ENCODE results near the gene RXFP1. TPM values are rescaled to one million over a fixed set of nuclear protein-coding genes. Genes with fewer than 3 reads are reported as not detected.

RXFP1 gene
- polyA plus RNA-seq, 1 donor from 2014 or later, result 0.12 TPM

DNA sequence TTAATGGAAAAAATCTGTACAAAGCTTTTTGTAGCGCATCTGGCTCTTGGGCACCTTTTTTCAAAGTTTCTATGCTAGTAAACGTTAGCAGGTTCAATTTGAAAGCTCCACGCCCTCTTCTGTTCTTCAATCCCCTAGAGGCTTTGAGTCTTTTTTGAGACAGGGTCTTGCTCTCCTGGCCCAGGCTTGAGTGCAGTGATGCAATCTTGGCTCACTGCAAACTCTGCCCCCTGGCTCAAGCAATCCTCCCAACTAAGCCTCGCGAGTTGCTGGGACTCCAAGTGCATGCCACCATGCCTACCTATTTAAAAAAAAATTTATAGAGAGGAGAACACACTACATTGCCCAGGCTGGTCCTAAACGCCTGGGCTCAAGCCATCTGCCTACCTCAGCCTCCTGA, 9.2 kb downstream of the RXFP1 start:
- H3K79me2 ChIP-seq (replicated peaks; ENCODE audit: insufficient read depth, low read length), result no peaks in the 10 kb centered on the region
- no peaks in the 10 kb centered on the region for H3K27me3 ChIP-seq (ENCODE audit: insufficient read depth, low read depth, low read length)
- TF ChIP-seq EZH2 (IDR thresholded peaks at IDR 0.05; ENCODE audit: borderline replicate concordance, insufficient read depth, low read length, poor library complexity, severe bottlenecking), result no peak
- no peak for TF ChIP-seq POLR2AphosphoS5 (IDR thresholded peaks at IDR 0.05)
- no peak for TF ChIP-seq RAD21 (conservative IDR thresholded peaks at IDR 0.05)
- TF ChIP-seq SMC3 (conservative IDR thresholded peaks at IDR 0.05; ENCODE audit: poor library complexity), result no peak
- no peak for TF ChIP-seq MXI1 (conservative IDR thresholded peaks at IDR 0.05; ENCODE audit: poor library complexity, severe bottlenecking)
- TF ChIP-seq, protein P1, sequence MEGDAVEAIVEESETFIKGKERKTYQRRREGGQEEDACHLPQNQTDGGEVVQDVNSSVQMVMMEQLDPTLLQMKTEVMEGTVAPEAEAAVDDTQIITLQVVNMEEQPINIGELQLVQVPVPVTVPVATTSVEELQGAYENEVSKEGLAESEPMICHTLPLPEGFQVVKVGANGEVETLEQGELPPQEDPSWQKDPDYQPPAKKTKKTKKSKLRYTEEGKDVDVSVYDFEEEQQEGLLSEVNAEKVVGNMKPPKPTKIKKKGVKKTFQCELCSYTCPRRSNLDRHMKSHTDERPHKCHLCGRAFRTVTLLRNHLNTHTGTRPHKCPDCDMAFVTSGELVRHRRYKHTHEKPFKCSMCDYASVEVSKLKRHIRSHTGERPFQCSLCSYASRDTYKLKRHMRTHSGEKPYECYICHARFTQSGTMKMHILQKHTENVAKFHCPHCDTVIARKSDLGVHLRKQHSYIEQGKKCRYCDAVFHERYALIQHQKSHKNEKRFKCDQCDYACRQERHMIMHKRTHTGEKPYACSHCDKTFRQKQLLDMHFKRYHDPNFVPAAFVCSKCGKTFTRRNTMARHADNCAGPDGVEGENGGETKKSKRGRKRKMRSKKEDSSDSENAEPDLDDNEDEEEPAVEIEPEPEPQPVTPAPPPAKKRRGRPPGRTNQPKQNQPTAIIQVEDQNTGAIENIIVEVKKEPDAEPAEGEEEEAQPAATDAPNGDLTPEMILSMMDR (IDR thresholded peaks at IDR 0.05; ENCODE audit: poor library complexity, severe bottlenecking), result no peak
- TF ChIP-seq EP300 (conservative IDR thresholded peaks at IDR 0.05; ENCODE audit: poor library complexity, severe bottlenecking), result no peak
- TF ChIP-seq REST (IDR thresholded peaks at IDR 0.05; ENCODE audit: borderline replicate concordance), result no peak
- no peak for TF ChIP-seq TAF1 (IDR thresholded peaks at IDR 0.05; ENCODE audit: low read depth)
- no peak overlapping the region for H2AFZ ChIP-seq (ENCODE audit: low read depth, low read length)
- H4K20me1 ChIP-seq (ENCODE audit: insufficient read depth), result no peaks in the 10 kb centered on the region
- no peaks in the 10 kb centered on the region for H3K9me2 ChIP-seq (ENCODE audit: insufficient read depth, low read length)
- no peaks in the 10 kb centered on the region for H3F3A ChIP-seq (ENCODE audit: insufficient read depth, low read length, poor library complexity, severe bottlenecking)
- H3K9ac ChIP-seq (ENCODE audit: low read length), result no peak overlapping the region
- no peaks in the 10 kb centered on the region for H3K36me3 ChIP-seq (ENCODE audit: insufficient read depth, low read length)
- no peak overlapping the region for H3K4me3 ChIP-seq (ENCODE audit: low read length)
- H3K4me2 ChIP-seq (ENCODE audit: low read length), result no peak overlapping the region
- H3K27ac ChIP-seq (ENCODE audit: low read length), result no peak overlapping the region
- no peaks in the 10 kb centered on the region for H3K9me3 ChIP-seq (ENCODE audit: low read length)

DNA sequence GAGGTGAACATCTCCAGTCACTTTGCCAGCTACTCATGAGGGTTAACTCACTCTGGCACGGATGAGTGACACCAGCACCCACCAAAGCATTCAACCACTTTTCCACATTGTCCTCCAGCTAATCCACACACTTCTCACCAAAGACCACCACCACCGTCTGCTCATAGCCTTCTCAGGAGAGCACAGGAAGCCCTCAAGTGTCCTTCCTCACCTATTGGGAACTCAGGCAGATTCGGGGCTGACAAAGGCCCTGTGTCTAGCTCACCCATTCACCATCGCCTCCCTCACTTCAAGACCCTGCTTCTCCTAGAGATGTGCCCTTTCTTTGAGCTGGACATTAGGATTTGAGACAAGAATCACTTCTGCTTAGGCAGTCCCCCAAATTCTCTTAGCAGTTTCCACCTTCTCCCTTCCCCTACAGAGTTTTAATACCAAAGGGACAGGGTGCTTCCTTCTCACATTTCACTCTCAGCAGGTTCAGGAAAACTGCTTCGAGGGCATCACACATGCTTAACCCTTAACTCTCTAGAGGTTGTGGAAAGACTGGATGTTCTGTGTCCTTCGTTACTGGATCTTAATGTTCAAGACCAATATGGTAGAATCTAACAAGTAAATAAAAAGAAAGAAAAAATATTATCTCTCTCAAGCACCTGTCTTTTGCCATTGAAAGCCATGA, 11.0 kb downstream of the RXFP1 start:
- Histone ChIP-seq H3K36me3 (ENCODE audit: insufficient read depth, low read length) (no peaks in the 10 kb centered on the region), H3K9me3 (ENCODE audit: low read length) (no peaks in the 10 kb centered on the region), H3K9ac (ENCODE audit: low read length) (no peak overlapping the region), H4K20me1 (ENCODE audit: insufficient read depth) (no peaks in the 10 kb centered on the region), H3K4me2 (ENCODE audit: low read length) (no peak overlapping the region), H3K9me2 (ENCODE audit: insufficient read depth, low read length) (no peaks in the 10 kb centered on the region), H3F3A (ENCODE audit: insufficient read depth, low read length, poor library complexity, severe bottlenecking) (no peaks in the 10 kb centered on the region), H3K79me2 (replicated peaks; ENCODE audit: insufficient read depth, low read length) (no peaks in the 10 kb centered on the region), H3K27me3 (ENCODE audit: insufficient read depth, low read depth, low read length) (no peaks in the 10 kb centered on the region), H3K4me3 (ENCODE audit: low read length) (no peak overlapping the region), H2AFZ (ENCODE audit: low read depth, low read length) (no peak overlapping the region), H3K27ac (ENCODE audit: low read length) (no peak overlapping the region)
- TF ChIP-seq TAF1 (IDR thresholded peaks at IDR 0.05; ENCODE audit: low read depth) (no peak), POLR2AphosphoS5 (IDR thresholded peaks at IDR 0.05) (no peak), EP300 (conservative IDR thresholded peaks at IDR 0.05; ENCODE audit: poor library complexity, severe bottlenecking) (no peak), SMC3 (conservative IDR thresholded peaks at IDR 0.05; ENCODE audit: poor library complexity) (no peak), REST (IDR thresholded peaks at IDR 0.05; ENCODE audit: borderline replicate concordance) (no peak), RAD21 (conservative IDR thresholded peaks at IDR 0.05) (no peak), MXI1 (conservative IDR thresholded peaks at IDR 0.05; ENCODE audit: poor library complexity, severe bottlenecking) (no peak), EZH2 (IDR thresholded peaks at IDR 0.05; ENCODE audit: borderline replicate concordance, insufficient read depth, low read length, poor library complexity, severe bottlenecking) (no peak)
- TF ChIP-seq, protein P1 (IDR thresholded peaks at IDR 0.05; ENCODE audit: poor library complexity, severe bottlenecking), result no peak

Data from neural cell (in vitro differentiated cells).